ENCODE data around the gene CDK5R2. TPM values are rescaled to one million over a fixed set of nuclear protein-coding genes. Genes with fewer than 3 reads are reported as not detected.
A peak's percentile ranks its signal among the peaks of the same experiment; 100 is the strongest.

The CDK5R2 gene
- total and polyA plus RNA-seq, 2 of the 13 experiments (the other 11 are each of a cell fraction or from before 2014, with no cell fraction given) = not detected

- TF ChIP-seq TFDP1 (CRISPR knock-in tag; IDR thresholded peaks at IDR 0.05; ENCODE audit: borderline replicate concordance) (peak; percentile 52; the same call in 1 of the 2 replicates), ZFY (CRISPR knock-in tag; IDR thresholded peaks at IDR 0.05) (no peak), TFDP2 (CRISPR knock-in tag; IDR thresholded peaks at IDR 0.05) (no peak), EEA1 (CRISPR knock-in tag; IDR thresholded peaks at IDR 0.05; ENCODE audit: borderline replicate concordance) (no peak), SALL1 (CRISPR knock-in tag; IDR thresholded peaks at IDR 0.05) (no peak), NBN (conservative IDR thresholded peaks at IDR 0.05) (no peak), HDAC1 (CRISPR knock-in tag; IDR thresholded peaks at IDR 0.05) (no peak)
- TF ChIP-seq, protein P1, sequence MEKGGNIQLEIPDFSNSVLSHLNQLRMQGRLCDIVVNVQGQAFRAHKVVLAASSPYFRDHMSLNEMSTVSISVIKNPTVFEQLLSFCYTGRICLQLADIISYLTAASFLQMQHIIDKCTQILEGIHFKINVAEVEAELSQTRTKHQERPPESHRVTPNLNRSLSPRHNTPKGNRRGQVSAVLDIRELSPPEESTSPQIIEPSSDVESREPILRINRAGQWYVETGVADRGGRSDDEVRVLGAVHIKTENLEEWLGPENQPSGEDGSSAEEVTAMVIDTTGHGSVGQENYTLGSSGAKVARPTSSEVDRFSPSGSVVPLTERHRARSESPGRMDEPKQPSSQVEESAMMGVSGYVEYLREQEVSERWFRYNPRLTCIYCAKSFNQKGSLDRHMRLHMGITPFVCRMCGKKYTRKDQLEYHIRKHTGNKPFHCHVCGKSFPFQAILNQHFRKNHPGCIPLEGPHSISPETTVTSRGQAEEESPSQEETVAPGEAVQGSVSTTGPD (CRISPR knock-in tag; IDR thresholded peaks at IDR 0.05) = no peak
These were observed 43.8 kb downstream of the CDK5R2 start (continued) for GRCh38 chr2:219003267-219003634.

GRCh38 chr2:219003979-219004378 is 44.5 kb downstream of the CDK5R2 start:
- POLR2A ChIA-PET = no interaction called here
- TF ChIP-seq MXD1 (CRISPR knock-in tag; IDR thresholded peaks at IDR 0.05) (no peak), NCOA2 (CRISPR knock-in tag; IDR thresholded peaks at IDR 0.05) (no peak), FOXK2 (IDR thresholded peaks at IDR 0.05) (0 out of 2 replicates have a peak, but pooled peaks have one; percentile 40), ZNF34 (CRISPR knock-in tag; IDR thresholded peaks at IDR 0.05; ENCODE audit: borderline replicate concordance) (no peak), ZNF672 (CRISPR knock-in tag; IDR thresholded peaks at IDR 0.05) (no peak), AFF4 (CRISPR knock-in tag; IDR thresholded peaks at IDR 0.05) (no peak), KAT2B (IDR thresholded peaks at IDR 0.05; ENCODE audit: borderline replicate concordance, low read depth, low read length) (no peak)
- TF ChIP-seq, protein P2, sequence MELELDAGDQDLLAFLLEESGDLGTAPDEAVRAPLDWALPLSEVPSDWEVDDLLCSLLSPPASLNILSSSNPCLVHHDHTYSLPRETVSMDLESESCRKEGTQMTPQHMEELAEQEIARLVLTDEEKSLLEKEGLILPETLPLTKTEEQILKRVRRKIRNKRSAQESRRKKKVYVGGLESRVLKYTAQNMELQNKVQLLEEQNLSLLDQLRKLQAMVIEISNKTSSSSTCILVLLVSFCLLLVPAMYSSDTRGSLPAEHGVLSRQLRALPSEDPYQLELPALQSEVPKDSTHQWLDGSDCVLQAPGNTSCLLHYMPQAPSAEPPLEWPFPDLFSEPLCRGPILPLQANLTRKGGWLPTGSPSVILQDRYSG (CRISPR knock-in tag; IDR thresholded peaks at IDR 0.05) = no peak

More at GRCh38 chr2:219003979-219004378, 44.5 kb downstream of the CDK5R2 start:
- intact Hi-C loops (cut with micrococcal nuclease; ENCODE audit: unreplicated experiment) = loop anchor here (2.0 kb wide), 1 partner anchor 25 kb away; no protein-coding TSS in a partner anchor
- ATAC-seq (no peak), DNase-seq (ENCODE audit: low spot score) (no peak), FAIRE-seq (no peak)
- 65% methylated on average over 3 of the region's 3 CpGs for WGBS (ENCODE audit: low lambda C conversion rate)
- Histone ChIP-seq H3K4me2 (ENCODE audit: low read depth, low read length) (no peak overlapping the region), H3K27me3 (ENCODE audit: control insufficient read depth in 1 of 2, insufficient read depth in 2 of 2, low read length in 2 of 2) (peaks cover 34 to 79% of the 10 kb centered on the region in 2 experiments), H2AFZ (ENCODE audit: low read length) (no peak overlapping the region), H3K9me3 (ENCODE audit: low read length) (no peaks in the 10 kb centered on the region), H3K4me3 (replicated peaks in 1 of 3; ENCODE audit: insufficient read depth in 1 of 3, low read depth in 2 of 3, low read length in 3 of 3) (no peak overlapping the region), H4K20me1 (ENCODE audit: insufficient read depth, low read length) (peaks cover 36% of the 10 kb centered on the region; the same call in 1 of the 2 replicates), H3K4me1 (ENCODE audit: insufficient read depth, low read length) (peaks cover 31% of the 10 kb centered on the region), H3K36me3 (replicated peaks in 1 of 2; ENCODE audit: control insufficient read depth in 1 of 2, insufficient read depth in 2 of 2, low read length in 2 of 2) (no peaks in the 10 kb centered on the region), H3K79me2 (ENCODE audit: insufficient read depth, low read length) (no peaks in the 10 kb centered on the region), H3K9ac (ENCODE audit: insufficient read depth, low read depth, low read length) (no peak overlapping the region), H3K27ac (ENCODE audit: extremely low read length, insufficient read depth, low read length) (no peak overlapping the region)
- CTCF ChIA-PET (ENCODE audit: low intra/inter-chr PET ratio, low total read pairs) = no interaction called here
- BruUV-seq (replicated peaks) = no TSS peak
- in situ Hi-C loops (cut with HindIII; ENCODE audit: extremely low pct_ligation_motif_present, low pct_unique_long_range_greater_than_20kb) = no loop called here
